Measurements from ENCODE around the gene MRPL1. TPM values are rescaled to one million over a fixed set of nuclear protein-coding genes. Genes with fewer than 3 reads are reported as not detected.

MRPL1 gene
- total RNA-seq, 1 donor from 2014 or later: 48.5 TPM

GRCh38 chr4:77817304-77818072, 45.1 kb upstream of the MRPL1 start:
- H3K36me3 Mint-ChIP-seq: no peaks in the 10 kb centered on the region
- Histone ChIP-seq H4K20me1 (ENCODE audit: low read depth) (peaks cover 15% of the 10 kb centered on the region), H3K4me1 (peaks cover 8% of the 10 kb centered on the region), H3K9me3 (ENCODE audit: low read depth) (no peaks in the 10 kb centered on the region), H3K4me2 (peak overlapping the region; percentile 77), H3K36me3 (no peaks in the 10 kb centered on the region), H3K9ac (no peak overlapping the region), H3K4me3 (peak overlapping the region; percentile 87), H3K27me3 (peaks cover 23% of the 10 kb centered on the region), H3F3A (ENCODE audit: low read depth) (peaks cover 15% of the 10 kb centered on the region), H3K27ac (no peak overlapping the region), H2AFZ (replicated peaks) (no peak overlapping the region), H3K79me2 (ENCODE audit: low read depth) (peaks cover 12% of the 10 kb centered on the region)
- no peak for TF ChIP-seq EZH2phosphoT487 (IDR thresholded peaks at IDR 0.05)
- H3K9me3 Mint-ChIP-seq: peaks cover 2% of the 10 kb centered on the region
- DNase-seq (ENCODE audit: low spot score): no peak
- H3K4me3 Mint-ChIP-seq: peak overlapping the region; percentile 93
- H3K27ac Mint-ChIP-seq: no peak overlapping the region
- peaks cover 9% of the 10 kb centered on the region for H3K27me3 Mint-ChIP-seq (ENCODE audit: insufficient read depth, low read depth)
- peaks cover 19% of the 10 kb centered on the region for H3K4me1 Mint-ChIP-seq

GRCh38 chr4:77818073-77818601, 44.5 kb upstream of the MRPL1 start:
- Histone ChIP-seq H3K36me3 (no peaks in the 10 kb centered on the region), H3K4me1 (peaks cover 8% of the 10 kb centered on the region), H4K20me1 (ENCODE audit: low read depth) (peaks cover 15% of the 10 kb centered on the region), H3K4me3 (peak overlapping the region; percentile 87), H3K4me2 (peak overlapping the region; percentile 77), H3K9me3 (ENCODE audit: low read depth) (no peaks in the 10 kb centered on the region), H3F3A (ENCODE audit: low read depth) (peaks cover 15% of the 10 kb centered on the region), H3K79me2 (ENCODE audit: low read depth) (peaks cover 12% of the 10 kb centered on the region), H2AFZ (replicated peaks) (peak overlapping the region; percentile 99), H3K27me3 (peaks cover 23% of the 10 kb centered on the region), H3K9ac (no peak overlapping the region), H3K27ac (peak overlapping the region; percentile 2)
- Mint-ChIP-seq H3K9me3 (no peaks in the 10 kb centered on the region), H3K4me3 (peak overlapping the region; percentile 93), H3K27me3 (ENCODE audit: insufficient read depth, low read depth) (peaks cover 9% of the 10 kb centered on the region), H3K27ac (peak overlapping the region; percentile 64), H3K36me3 (no peaks in the 10 kb centered on the region), H3K4me1 (peaks cover 19% of the 10 kb centered on the region)
- peak; percentile 81 for DNase-seq (ENCODE audit: low spot score)
- TF ChIP-seq CTCF (IDR thresholded peaks at IDR 0.05) (peak; percentile 54), EZH2 (IDR thresholded peaks at IDR 0.05) (no peak), EZH2phosphoT487 (IDR thresholded peaks at IDR 0.05) (peak; percentile 0)

GRCh38 chr4:77818602-77819403, 43.8 kb upstream of the MRPL1 start, which contains the start of gene CNOT6L:
TSS of gene CNOT6L (minus strand) at chr4:77819368. CDS start at chr4:77819308, 60 bp downstream.
- Histone ChIP-seq H3F3A (ENCODE audit: low read depth) (peaks cover 15% of the 10 kb centered on the region), H3K79me2 (ENCODE audit: low read depth) (peaks cover 12% of the 10 kb centered on the region), H3K9me3 (ENCODE audit: low read depth) (no peaks in the 10 kb centered on the region), H2AFZ (replicated peaks) (peak within 1 kb of the TSS; percentile 99), H3K4me3 (peak within 1 kb of the TSS; percentile 87), H3K27me3 (peaks cover 23% of the 10 kb centered on the region), H3K4me2 (peak within 1 kb of the TSS; percentile 95), H3K36me3 (no peaks in the 10 kb centered on the region), H3K9ac (no peak within 1 kb of the TSS), H4K20me1 (ENCODE audit: low read depth) (peaks cover 15% of the 10 kb centered on the region), H3K27ac (peak within 1 kb of the TSS; percentile 2), H3K4me1 (peaks cover 8% of the 10 kb centered on the region)
- H3K4me3 Mint-ChIP-seq: peak within 1 kb of the TSS; percentile 100
- H3K27me3 Mint-ChIP-seq (ENCODE audit: insufficient read depth, low read depth): peaks cover 9% of the 10 kb centered on the region
- DNase-seq (ENCODE audit: low spot score): peak; percentile 81
- H3K9me3 Mint-ChIP-seq: no peaks in the 10 kb centered on the region
- peak within 1 kb of the TSS; percentile 92 for H3K27ac Mint-ChIP-seq
- H3K36me3 Mint-ChIP-seq: no peaks in the 10 kb centered on the region
- H3K4me1 Mint-ChIP-seq: peaks cover 19% of the 10 kb centered on the region
- TF ChIP-seq EZH2phosphoT487 (IDR thresholded peaks at IDR 0.05): no peak
- TF ChIP-seq EZH2 (IDR thresholded peaks at IDR 0.05): peak; percentile 63

- peak; percentile 66 for TF ChIP-seq EZH2 (IDR thresholded peaks at IDR 0.05)
- no peak for TF ChIP-seq EZH2phosphoT487 (IDR thresholded peaks at IDR 0.05)
- Mint-ChIP-seq H3K27me3 (ENCODE audit: insufficient read depth, low read depth) (peaks cover 9% of the 10 kb centered on the region), H3K9me3 (no peaks in the 10 kb centered on the region), H3K27ac (peak overlapping the region; percentile 92), H3K4me3 (peak overlapping the region; percentile 100), H3K4me1 (peaks cover 19% of the 10 kb centered on the region), H3K36me3 (no peaks in the 10 kb centered on the region)
- peaks cover 13% of the 10 kb centered on the region for H4K20me1 ChIP-seq (ENCODE audit: low read depth)
- H3K27ac ChIP-seq: no peak overlapping the region
- DNase-seq (ENCODE audit: low spot score): no peak
- H2AFZ ChIP-seq (replicated peaks): peak overlapping the region; percentile 99
- H3K36me3 ChIP-seq: no peaks in the 10 kb centered on the region
- H3K9ac ChIP-seq: no peak overlapping the region
- H3K4me2 ChIP-seq: peak overlapping the region; percentile 95
- peak overlapping the region; percentile 87 for H3K4me3 ChIP-seq
- peaks cover 8% of the 10 kb centered on the region for H3K4me1 ChIP-seq
- H3K27me3 ChIP-seq: peaks cover 23% of the 10 kb centered on the region
- no peaks in the 10 kb centered on the region for H3K9me3 ChIP-seq (ENCODE audit: low read depth)
- H3K79me2 ChIP-seq (ENCODE audit: low read depth): peaks cover 12% of the 10 kb centered on the region
- H3F3A ChIP-seq (ENCODE audit: low read depth): peaks cover 15% of the 10 kb centered on the region
Measured at GRCh38 chr4:77819404-77819842, 43.2 kb upstream of the MRPL1 start.

Measured in neural progenitor cell (in vitro differentiated cells).